ENCODE measurements around the gene USP44. TPM values are rescaled to one million over a fixed set of nuclear protein-coding genes. Genes with fewer than 3 reads are reported as not detected.

USP44 gene
- total RNA-seq, 2 donors from 2014 or later: 2.8 to 3.1 TPM

DNA sequence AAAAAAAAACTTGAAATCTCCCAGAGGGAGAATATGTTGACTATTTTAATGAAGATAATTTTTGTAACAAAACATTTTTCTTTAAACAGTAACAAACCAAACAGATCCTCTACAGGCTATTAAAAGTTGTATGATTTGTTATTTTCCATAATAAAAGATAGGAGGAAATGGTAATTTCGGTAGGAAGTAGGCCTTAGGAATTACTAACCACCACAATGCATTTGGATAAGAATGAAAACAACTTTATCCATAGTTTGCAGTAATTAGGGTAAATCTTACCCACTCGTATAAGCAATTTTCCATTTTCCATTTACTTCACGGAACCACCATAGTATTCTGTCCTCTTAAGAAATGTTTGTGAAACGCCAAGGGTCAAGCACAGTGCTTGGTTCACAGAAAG is 6.0 kb downstream of the USP44 start:
- Histone ChIP-seq H3K27ac (no peak overlapping the region), H3K9me3 (no peaks in the 10 kb centered on the region), H3K36me3 (no peaks in the 10 kb centered on the region), H3K4me3 (no peak overlapping the region), H3K27me3 (replicated peaks; ENCODE audit: insufficient read depth) (no peaks in the 10 kb centered on the region), H3K4me1 (replicated peaks) (no peaks in the 10 kb centered on the region)
- no peak for DNase-seq (ENCODE audit: low spot score)
- TF ChIP-seq POLR2A (IDR thresholded peaks at IDR 0.05): no peak
- TF ChIP-seq, protein P1, sequence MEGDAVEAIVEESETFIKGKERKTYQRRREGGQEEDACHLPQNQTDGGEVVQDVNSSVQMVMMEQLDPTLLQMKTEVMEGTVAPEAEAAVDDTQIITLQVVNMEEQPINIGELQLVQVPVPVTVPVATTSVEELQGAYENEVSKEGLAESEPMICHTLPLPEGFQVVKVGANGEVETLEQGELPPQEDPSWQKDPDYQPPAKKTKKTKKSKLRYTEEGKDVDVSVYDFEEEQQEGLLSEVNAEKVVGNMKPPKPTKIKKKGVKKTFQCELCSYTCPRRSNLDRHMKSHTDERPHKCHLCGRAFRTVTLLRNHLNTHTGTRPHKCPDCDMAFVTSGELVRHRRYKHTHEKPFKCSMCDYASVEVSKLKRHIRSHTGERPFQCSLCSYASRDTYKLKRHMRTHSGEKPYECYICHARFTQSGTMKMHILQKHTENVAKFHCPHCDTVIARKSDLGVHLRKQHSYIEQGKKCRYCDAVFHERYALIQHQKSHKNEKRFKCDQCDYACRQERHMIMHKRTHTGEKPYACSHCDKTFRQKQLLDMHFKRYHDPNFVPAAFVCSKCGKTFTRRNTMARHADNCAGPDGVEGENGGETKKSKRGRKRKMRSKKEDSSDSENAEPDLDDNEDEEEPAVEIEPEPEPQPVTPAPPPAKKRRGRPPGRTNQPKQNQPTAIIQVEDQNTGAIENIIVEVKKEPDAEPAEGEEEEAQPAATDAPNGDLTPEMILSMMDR (IDR thresholded peaks at IDR 0.05): no peak
- TF ChIP-seq POLR2AphosphoS5 (IDR thresholded peaks at IDR 0.05): no peak
- intact Hi-C loops (cut with DNase I): no loop called here
- WGBS: 84% methylated on average over 4 of the region's 4 CpGs

DNA sequence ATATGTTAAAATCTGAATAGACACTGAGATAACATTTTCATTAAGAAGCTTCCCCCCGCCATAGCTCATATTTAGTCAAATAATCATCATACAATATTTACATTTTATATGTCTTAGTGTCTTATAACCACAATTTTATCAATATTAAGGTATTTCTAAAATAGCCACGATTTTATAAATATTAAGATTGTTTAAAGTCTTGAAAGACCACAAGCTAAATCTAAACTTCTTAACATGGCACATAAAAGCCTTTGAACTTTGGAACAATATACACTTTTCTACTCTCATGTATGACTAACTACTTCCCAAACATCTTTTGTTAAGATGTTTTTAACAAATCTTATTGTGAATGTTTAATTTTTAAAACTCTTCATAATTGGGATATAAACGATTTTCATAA is 6.5 kb downstream of the USP44 start:
- no peak for DNase-seq (ENCODE audit: low spot score)
- H3K36me3 ChIP-seq: no peaks in the 10 kb centered on the region
- H3K4me1 ChIP-seq (replicated peaks): no peaks in the 10 kb centered on the region
- no peak overlapping the region for H3K27ac ChIP-seq
- no peak overlapping the region for H3K4me3 ChIP-seq
- intact Hi-C loops (cut with DNase I): no loop called here
- H3K9me3 ChIP-seq: no peaks in the 10 kb centered on the region
- 70% methylated on average over 3 of the region's 3 CpGs for WGBS
- TF ChIP-seq, protein P1 (IDR thresholded peaks at IDR 0.05): no peak
- TF ChIP-seq POLR2AphosphoS5 (IDR thresholded peaks at IDR 0.05) (no peak), POLR2A (IDR thresholded peaks at IDR 0.05) (no peak)
- no peaks in the 10 kb centered on the region for H3K27me3 ChIP-seq (replicated peaks; ENCODE audit: insufficient read depth)

DNA sequence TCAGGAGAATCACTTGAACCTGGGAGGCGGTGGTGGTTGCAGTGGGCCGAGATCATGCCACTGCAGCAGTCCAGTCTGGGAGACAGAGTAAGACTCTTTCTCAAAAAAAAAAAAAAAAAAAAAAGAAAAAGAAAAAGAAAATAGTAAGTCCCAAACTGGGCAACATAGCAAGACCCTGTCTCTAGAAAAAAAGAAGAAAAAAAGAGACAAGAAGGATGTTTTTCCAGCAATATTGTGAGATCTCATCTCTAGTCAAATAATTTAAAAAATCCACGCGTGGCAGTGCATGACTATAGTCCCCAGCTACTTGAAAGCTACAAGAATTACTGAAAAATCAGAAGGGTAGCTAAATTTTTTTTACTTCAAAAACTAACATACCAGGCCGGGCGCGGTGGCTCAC is 8.0 kb downstream of the USP44 start:
- intact Hi-C loops (cut with DNase I): no loop called here
- TF ChIP-seq POLR2A (IDR thresholded peaks at IDR 0.05) (no peak), POLR2AphosphoS5 (IDR thresholded peaks at IDR 0.05) (no peak)
- TF ChIP-seq, protein P1 (IDR thresholded peaks at IDR 0.05): no peak
- no peak overlapping the region for H3K4me3 ChIP-seq
- no peaks in the 10 kb centered on the region for H3K27me3 ChIP-seq (replicated peaks; ENCODE audit: insufficient read depth)
- no peak for DNase-seq (ENCODE audit: low spot score)
- no peaks in the 10 kb centered on the region for H3K36me3 ChIP-seq
- H3K27ac ChIP-seq: no peak overlapping the region
- 95% methylated on average over 7 of the region's 7 CpGs for WGBS
- no peaks in the 10 kb centered on the region for H3K4me1 ChIP-seq (replicated peaks)
- H3K9me3 ChIP-seq: no peaks in the 10 kb centered on the region

DNA sequence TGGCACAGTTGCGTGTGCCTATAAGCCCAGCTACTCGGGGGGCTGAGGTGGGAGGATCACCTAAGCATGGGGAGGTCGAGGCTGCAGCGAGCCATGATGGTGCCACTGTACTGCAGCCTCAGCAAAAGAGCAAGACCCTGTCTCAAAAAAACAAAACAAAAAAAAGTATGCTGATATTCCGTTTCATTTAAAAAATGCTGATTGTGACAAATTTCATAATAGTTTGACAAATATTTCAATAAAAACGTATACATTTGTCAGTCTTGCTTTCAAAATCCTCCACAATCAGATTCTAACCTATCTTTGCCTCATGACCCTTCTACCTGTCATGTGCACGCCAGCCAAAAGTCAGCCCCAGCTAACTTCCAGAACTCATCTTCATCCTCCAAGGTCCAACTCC is 9.8 kb downstream of the USP44 start:
- Histone ChIP-seq H3K4me1 (replicated peaks) (no peaks in the 10 kb centered on the region), H3K4me3 (no peak overlapping the region), H3K9me3 (no peaks in the 10 kb centered on the region), H3K27me3 (replicated peaks; ENCODE audit: insufficient read depth) (no peaks in the 10 kb centered on the region), H3K27ac (no peak overlapping the region), H3K36me3 (no peaks in the 10 kb centered on the region)
- TF ChIP-seq POLR2AphosphoS5 (IDR thresholded peaks at IDR 0.05): no peak
- TF ChIP-seq POLR2A (IDR thresholded peaks at IDR 0.05): no peak
- TF ChIP-seq, protein P1 (IDR thresholded peaks at IDR 0.05): no peak
- no peak for DNase-seq (ENCODE audit: low spot score)
- intact Hi-C loops (cut with DNase I): no loop called here
- WGBS: 93% methylated on average over 7 of the region's 7 CpGs

DNA sequence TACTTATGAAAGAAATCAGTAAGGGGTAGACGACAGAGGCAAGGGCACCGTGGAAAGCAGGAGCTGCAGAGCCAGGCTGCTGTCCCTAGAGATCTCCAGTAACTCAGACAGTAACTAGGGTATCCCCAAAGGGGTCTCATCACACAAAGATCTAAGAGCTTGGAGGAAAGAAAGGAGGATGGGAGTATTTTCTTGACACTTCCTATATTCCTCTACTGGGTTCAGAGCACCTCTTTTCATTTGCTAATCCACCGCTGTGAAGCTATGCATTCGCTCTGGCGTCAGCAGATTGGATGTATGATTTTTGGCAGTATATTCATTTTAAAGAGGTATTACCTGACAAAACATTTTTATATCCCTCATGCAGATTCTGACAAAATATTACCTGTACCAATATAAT is 12.6 kb downstream of the USP44 start:
- H3K27me3 ChIP-seq (replicated peaks; ENCODE audit: insufficient read depth): no peaks in the 10 kb centered on the region
- no peak overlapping the region for H3K4me3 ChIP-seq
- no peaks in the 10 kb centered on the region for H3K4me1 ChIP-seq (replicated peaks)
- H3K27ac ChIP-seq: no peak overlapping the region
- intact Hi-C loops (cut with DNase I): loop anchor here (5.0 to 10.0 kb wide), 3 partner anchors 64 to 424 kb away; partner anchors contain the start of gene METAP2
- 62% methylated on average over 5 of the region's 5 CpGs for WGBS
- no peak for DNase-seq (ENCODE audit: low spot score)
- no peaks in the 10 kb centered on the region for H3K36me3 ChIP-seq
- no peaks in the 10 kb centered on the region for H3K9me3 ChIP-seq
- TF ChIP-seq, protein P1 (IDR thresholded peaks at IDR 0.05): no peak
- no peak for TF ChIP-seq POLR2A (IDR thresholded peaks at IDR 0.05)
- TF ChIP-seq POLR2AphosphoS5 (IDR thresholded peaks at IDR 0.05): no peak

Data from prostate gland (tissue), 2 donors.